Small intestine (tissue), 7 donors: ENCODE measurements around the gene TMEM108. TPM values are rescaled to one million over a fixed set of nuclear protein-coding genes. Genes with fewer than 3 reads are reported as not detected.

Source experiments
- DNase-seq, 2 donors: peaks; one replicate each; pipeline versions ENCODE4 v3.0.0 to v3.0.0-alpha.2; 2013
- FAIRE-seq: peaks from 2 replicates; lab custom pipeline; 2012; peaks lifted over from hg19 to GRCh38; lab: Jason Lieb, UNC
- H3K27ac ChIP-seq, 3 donors: one replicate each; pipeline ENCODE4 v1.5.1; 2013; ENCODE audit warnings: low read length in 2 of 3, mild to moderate bottlenecking in 2 of 3, control low read depth in 1 of 3, inconsistent platforms in 1 of 3, low read depth in 1 of 3, moderate library complexity in 1 of 3
- H3K27me3 ChIP-seq, 3 donors: one replicate each; pipeline ENCODE4 v1.6.1; 2013; ENCODE audit warnings: low read length in 3 of 3, inconsistent platforms in 1 of 3; ENCODE audit not compliant: control insufficient read depth in 3 of 3, insufficient read depth in 3 of 3
- H3K36me3 ChIP-seq, 3 donors: one replicate each; pipeline ENCODE4 v1.6.1; 2013; ENCODE audit warnings: low read length in 3 of 3, inconsistent platforms in 1 of 3, low read depth in 1 of 3, mild to moderate bottlenecking in 1 of 3, moderate library complexity in 1 of 3; ENCODE audit not compliant: control insufficient read depth in 3 of 3, insufficient read depth in 2 of 3
- H3K4me1 ChIP-seq, 3 donors: one replicate each; pipeline ENCODE4 v1.6.1; 2013; ENCODE audit warnings: low read length in 2 of 3, inconsistent platforms in 1 of 3, low read depth in 1 of 3, mild to moderate bottlenecking in 1 of 3, moderate library complexity in 1 of 3; ENCODE audit not compliant: control insufficient read depth in 3 of 3, insufficient read depth in 2 of 3
- H3K4me3 ChIP-seq, 3 donors: one replicate each; pipeline ENCODE4 v1.5.1; 2013; ENCODE audit warnings: low read length in 3 of 3, control low read depth in 1 of 3, inconsistent platforms in 1 of 3, low read depth in 1 of 3, mild to moderate bottlenecking in 1 of 3, moderate library complexity in 1 of 3
- H3K9me3 ChIP-seq, 2 donors: one replicate each; pipeline ENCODE4 v1.6.1; 2013; ENCODE audit warnings: low read depth in 1 of 2, low read length in 1 of 2; ENCODE audit not compliant: control insufficient read depth in 2 of 2, insufficient read depth in 1 of 2
- WGBS, 3 donors: extraction: QIAGEN DNeasy Blood & Tissue Kit; methylation state at CpG; one replicate each; pipeline ENCODE4 v1.1.7; 2013; 5-methylcytosine and 5-hydroxymethylcytosine counted together
- polyA plus RNA-seq, 4 donors: library from polyadenylated mRNA; stranded (reverse) in 3 of 4; unstranded in 1 of 4; fragments of 200-250 nt in 3 of 4; fragments of 120-200 nt in 1 of 4; gene quantifications; one replicate each; pipeline versions ENCODE4 v1.2.1 to v1.2.3, GENCODE V29; 2013
- donor health status: healthy with polysubstance abuse.
- donor health status: control.
- donor health status: control.
- donor health status: Bipolar disorder and iron deficiency.
- donor health status: healthy.

Gene TMEM108
- polyA plus RNA-seq, 4 donors, result 0.41 to 0.94 TPM; not detected in 2

- DNase-seq (no peak), FAIRE-seq (no peak)
- no peaks in the 10 kb centered on the region for H3K9me3 ChIP-seq
- H3K4me3 ChIP-seq, result no peak overlapping the region
- WGBS, 3 donors, result 73 to 78% (median 74%) methylated on average over 4 of the region's 4 CpGs
- H3K4me1 ChIP-seq, result no peaks in the 10 kb centered on the region
- no peak overlapping the region for H3K27ac ChIP-seq
- H3K27me3 ChIP-seq, result no peaks in the 10 kb centered on the region
- no peaks in the 10 kb centered on the region for H3K36me3 ChIP-seq
Measured at GRCh38 chr3:133374708-133375402, 336.7 kb downstream of the TMEM108 start.

GRCh38 chr3:133375403-133375745 lies 337.2 kb downstream of the TMEM108 start:
- H3K9me3 ChIP-seq, result no peaks in the 10 kb centered on the region
- FAIRE-seq (no peak), DNase-seq (no peak)
- no peak overlapping the region for H3K27ac ChIP-seq
- H3K4me3 ChIP-seq, result no peak overlapping the region
- no peaks in the 10 kb centered on the region for H3K27me3 ChIP-seq
- H3K36me3 ChIP-seq, result no peaks in the 10 kb centered on the region
- H3K4me1 ChIP-seq, result no peaks in the 10 kb centered on the region

- H3K27ac ChIP-seq, result no peak overlapping the region
- FAIRE-seq, result no peak
Measured at GRCh38 chr3:133376810-133377209, 338.6 kb downstream of the TMEM108 start.

GRCh38 chr3:133377396-133377795 lies 339.2 kb downstream of the TMEM108 start:
- WGBS, 3 donors, result 51 to 75% (median 69%) methylated on average over 3 of the region's 3 CpGs
- Histone ChIP-seq H3K4me3 (no peak overlapping the region), H3K27ac (no peak overlapping the region), H3K9me3 (no peaks in the 10 kb centered on the region), H3K27me3 (no peaks in the 10 kb centered on the region), H3K36me3 (no peaks in the 10 kb centered on the region), H3K4me1 (no peaks in the 10 kb centered on the region)
- FAIRE-seq (no peak), DNase-seq (peak in 1 of 2 donors; percentile 10)

More at GRCh38 chr3:133376810-133377209, 338.6 kb downstream of the TMEM108 start:
- H3K4me3 ChIP-seq, result no peak overlapping the region
- no peaks in the 10 kb centered on the region for H3K9me3 ChIP-seq
- WGBS, 3 donors, result 60 to 67% (median 64%) methylated on average over 6 of the region's 6 CpGs
- no peaks in the 10 kb centered on the region for H3K4me1 ChIP-seq
- DNase-seq, result no peak
- H3K36me3 ChIP-seq, result no peaks in the 10 kb centered on the region
- no peaks in the 10 kb centered on the region for H3K27me3 ChIP-seq

GRCh38 chr3:133379926-133380325 lies 341.7 kb downstream of the TMEM108 start:
- H3K4me3 ChIP-seq, result no peak overlapping the region
- H3K36me3 ChIP-seq, result no peaks in the 10 kb centered on the region
- no peaks in the 10 kb centered on the region for H3K27me3 ChIP-seq
- no peak for FAIRE-seq
- no peak overlapping the region for H3K27ac ChIP-seq
- 90 to 94% (median 93%) methylated on average over 19 of the region's 19 CpGs for WGBS, 3 donors
- H3K9me3 ChIP-seq, result no peaks in the 10 kb centered on the region
- no peak for DNase-seq
- no peaks in the 10 kb centered on the region for H3K4me1 ChIP-seq

- Histone ChIP-seq H3K4me3 (no peak overlapping the region), H3K27me3 (no peaks in the 10 kb centered on the region), H3K4me1 (no peaks in the 10 kb centered on the region), H3K36me3 (no peaks in the 10 kb centered on the region), H3K27ac (no peak overlapping the region), H3K9me3 (no peaks in the 10 kb centered on the region)
- no peak for FAIRE-seq
- WGBS, 3 donors, result 92 to 96% (median 94%) methylated on average over 16 of the region's 16 CpGs
- no peak for DNase-seq
Measured at GRCh38 chr3:133380481-133381225, 342.5 kb downstream of the TMEM108 start.

- Histone ChIP-seq H3K4me3 (no peak overlapping the region), H3K27ac (no peak overlapping the region), H3K36me3 (no peaks in the 10 kb centered on the region), H3K9me3 (no peaks in the 10 kb centered on the region), H3K27me3 (peaks cover 0 to 2% (median 0%) of the 10 kb centered on the region in 3 donors), H3K4me1 (no peaks in the 10 kb centered on the region)
- DNase-seq, result peak in 1 of 2 donors; percentile 11
- no peak for FAIRE-seq
- WGBS, 3 donors, result 26 to 47% (median 43%) methylated on average over 4 of the region's 4 CpGs
Measured at GRCh38 chr3:133381346-133382109, 343.3 kb downstream of the TMEM108 start.

GRCh38 chr3:133383175-133383574 lies 345.0 kb downstream of the TMEM108 start:
- FAIRE-seq (no peak), DNase-seq (peak in 1 of 2 donors; percentile 20)
- no peaks in the 10 kb centered on the region for H3K36me3 ChIP-seq
- no peak overlapping the region for H3K4me3 ChIP-seq
- no peaks in the 10 kb centered on the region for H3K4me1 ChIP-seq
- H3K9me3 ChIP-seq, result no peaks in the 10 kb centered on the region
- 55 to 65% (median 59%) methylated on average over 3 of the region's 3 CpGs for WGBS, 3 donors
- H3K27me3 ChIP-seq, result peaks cover 0 to 2% (median 0%) of the 10 kb centered on the region in 3 donors
- H3K27ac ChIP-seq, result no peak overlapping the region
